ENCODE results near the gene CAPN3.

The CAPN3 gene

GRCh38 chr15:42394106-42394505 is 34.8 kb downstream of the CAPN3 start:
- DNase-seq (ENCODE audit: low read depth in 2 of 2): no peak

GRCh38 chr15:42395838-42396237 is 36.5 kb downstream of the CAPN3 start:
- no peak for DNase-seq (ENCODE audit: low read depth in 2 of 2)

GRCh38 chr15:42401544-42402454 is 42.5 kb downstream of the CAPN3 start:
- no peak for DNase-seq (ENCODE audit: low read depth in 2 of 2)

GRCh38 chr15:42402455-42403205 is 43.3 kb downstream of the CAPN3 start:
- DNase-seq (ENCODE audit: low read depth in 2 of 2): no peak

- no peak for DNase-seq (ENCODE audit: low read depth in 2 of 2)
Observed at GRCh38 chr15:42403389-42403788, 44.1 kb downstream of the CAPN3 start.

- no peak for DNase-seq (ENCODE audit: low read depth in 2 of 2)
Observed at GRCh38 chr15:42404461-42405235, 45.3 kb downstream of the CAPN3 start.

- no peak for DNase-seq (ENCODE audit: low read depth in 2 of 2)
Observed at GRCh38 chr15:42405863-42406482, 46.7 kb downstream of the CAPN3 start.

- no peak for DNase-seq (ENCODE audit: low read depth in 2 of 2)
Observed at GRCh38 chr15:42408178-42408577, 48.9 kb downstream of the CAPN3 start.

GRCh38 chr15:42409011-42409410 is 49.7 kb downstream of the CAPN3 start:
- no peak for DNase-seq (ENCODE audit: low read depth in 2 of 2)

- no peak for DNase-seq (ENCODE audit: low read depth in 2 of 2)
Observed at GRCh38 chr15:42411884-42412283, 52.6 kb downstream of the CAPN3 start.

GRCh38 chr15:42413920-42414319 is 54.6 kb downstream of the CAPN3 start:
- no peak for DNase-seq (ENCODE audit: low read depth in 2 of 2)

- no peak for DNase-seq (ENCODE audit: low read depth in 2 of 2)
Observed at GRCh38 chr15:42419369-42419768, 60.1 kb downstream of the CAPN3 start.

- DNase-seq (ENCODE audit: low read depth in 2 of 2): no peak
Observed at GRCh38 chr15:42421376-42421775, 62.1 kb downstream of the CAPN3 start.

- DNase-seq (ENCODE audit: low read depth in 2 of 2): no peak
Observed at GRCh38 chr15:42427429-42428223, 68.3 kb downstream of the CAPN3 start.

- DNase-seq (ENCODE audit: low read depth in 2 of 2): no peak
Observed at GRCh38 chr15:42444415-42445063, 85.2 kb downstream of the CAPN3 start.

GRCh38 chr15:42445551-42445950 is 86.2 kb downstream of the CAPN3 start:
- DNase-seq (ENCODE audit: low read depth in 2 of 2): no peak

- DNase-seq (ENCODE audit: low read depth in 2 of 2): no peak
Observed at GRCh38 chr15:42447599-42447998, 88.3 kb downstream of the CAPN3 start.

GRCh38 chr15:42448281-42448680 is 89.0 kb downstream of the CAPN3 start:
- DNase-seq (ENCODE audit: low read depth in 2 of 2): no peak

- no peak for DNase-seq (ENCODE audit: low read depth in 2 of 2)
Observed at GRCh38 chr15:42449770-42450424, 90.6 kb downstream of the CAPN3 start.

GRCh38 chr15:42450425-42450790 is 91.1 kb downstream of the CAPN3 start:
- no peak for DNase-seq (ENCODE audit: low read depth in 2 of 2)

All from stimulated activated CD4-positive, alpha-beta T cell treated with anti-CD3 and anti-CD28 coated beads, Interleukin-1b, Interleukin-23, amount 100 ng/mL, for 4 hours (primary cell).